Heart left ventricle (tissue), 13 donors: ENCODE measurements around the gene TMTC4.

Source experiments
- CTCF ChIP-seq, 12 donors: fragments of 200-600 bp; sonication (generic) in 4 of 12; IDR thresholded peaks; one replicate each; pipeline versions ENCODE4 v1.5.0 to v1.8.0; 2018 to 2022; ENCODE audit warnings: antibody characterized with exemption in 12 of 12, mild to moderate bottlenecking in 5 of 12
- POLR2A ChIP-seq, 2 donors: fragments of 450-650 bp; IDR thresholded peaks; one replicate each; pipeline ENCODE4 v1.6.1; 2017; ENCODE audit warnings: antibody characterized with exemption in 2 of 2, mild to moderate bottlenecking in 2 of 2, moderate library complexity in 2 of 2
- donor health status: ischemic (EF 13 %, LVEDD 7.1; RV severe dilation, severe dysfunction).
- donor health status: DM: no; HTN: yes; CAD: no.
- donor health status: DM: no; HTN: no; CAD: no.
- donor health status: ischemic (EF 25% LVEDD 6.9; RV normal size, moderate dysfunction).
- donor health status: ischemic (EF 25% LVEDD 5.7; RV mildly dilated, moderate dysfunction).
- donor health status: ischemic (EF 35%, LVEDD 5.7; RV mildly dilated, moderate dysfunction).
- donor health status: nonischemic (EF 11% LVEDD 7.7; RV severe dilation, severe dysfunction).
- donor health status: DM: yes; HTN: yes; CAD: no.
- donor health status: PGD.
- donor health status: ischemic (EF 29% LVEDD 5.4; RV normal size, mild dysfunction).
- donor health status: nonischemic (EF 23%, LVEDD 6.1; RV moderate dilation, normal function).

GRCh38 chr13:100597253-100597652 lies 77.3 kb downstream of the TMTC4 start:
- TF ChIP-seq CTCF (IDR thresholded peaks at IDR 0.05) (no peak), POLR2A (IDR thresholded peaks at IDR 0.05) (no peak)
